ENCODE results near the gene CHD3. TPM values are rescaled to one million over a fixed set of nuclear protein-coding genes. Genes with fewer than 3 reads are reported as not detected.
A peak's percentile ranks its signal among the peaks of the same experiment; 100 is the strongest.

The CHD3 gene
- total RNA-seq, 2 donors from 2014 or later = 17.6 to 44.7 TPM

DNA sequence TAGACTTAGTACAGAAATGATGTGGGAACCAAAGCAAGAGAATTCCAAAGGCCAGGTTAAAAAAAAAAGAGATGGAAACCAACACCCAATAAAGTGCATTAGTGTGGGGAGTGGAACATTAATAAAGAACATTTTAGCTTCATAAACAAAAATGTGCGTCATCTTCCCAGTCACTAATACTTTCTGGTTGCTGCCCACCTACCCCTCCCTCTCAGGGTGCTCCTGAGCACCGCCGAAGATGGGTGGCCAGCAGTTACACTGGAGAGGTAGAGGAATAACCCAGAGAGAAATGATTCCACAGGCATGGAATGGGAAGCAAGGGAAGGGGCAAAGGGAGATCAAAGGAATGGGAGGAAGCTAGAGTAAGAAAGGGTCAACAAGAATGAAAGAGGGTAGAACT, 6.0 kb upstream of the CHD3 start:
- H3K36me3 ChIP-seq = no peaks in the 10 kb centered on the region
- H3K9me3 ChIP-seq = no peaks in the 10 kb centered on the region
- no peak for DNase-seq (ENCODE audit: low spot score)
- no peaks in the 10 kb centered on the region for H3K27me3 ChIP-seq
- H3K27ac ChIP-seq = peak overlapping the region in 1 of 2 donors; percentile 9
- TF ChIP-seq, protein P1, sequence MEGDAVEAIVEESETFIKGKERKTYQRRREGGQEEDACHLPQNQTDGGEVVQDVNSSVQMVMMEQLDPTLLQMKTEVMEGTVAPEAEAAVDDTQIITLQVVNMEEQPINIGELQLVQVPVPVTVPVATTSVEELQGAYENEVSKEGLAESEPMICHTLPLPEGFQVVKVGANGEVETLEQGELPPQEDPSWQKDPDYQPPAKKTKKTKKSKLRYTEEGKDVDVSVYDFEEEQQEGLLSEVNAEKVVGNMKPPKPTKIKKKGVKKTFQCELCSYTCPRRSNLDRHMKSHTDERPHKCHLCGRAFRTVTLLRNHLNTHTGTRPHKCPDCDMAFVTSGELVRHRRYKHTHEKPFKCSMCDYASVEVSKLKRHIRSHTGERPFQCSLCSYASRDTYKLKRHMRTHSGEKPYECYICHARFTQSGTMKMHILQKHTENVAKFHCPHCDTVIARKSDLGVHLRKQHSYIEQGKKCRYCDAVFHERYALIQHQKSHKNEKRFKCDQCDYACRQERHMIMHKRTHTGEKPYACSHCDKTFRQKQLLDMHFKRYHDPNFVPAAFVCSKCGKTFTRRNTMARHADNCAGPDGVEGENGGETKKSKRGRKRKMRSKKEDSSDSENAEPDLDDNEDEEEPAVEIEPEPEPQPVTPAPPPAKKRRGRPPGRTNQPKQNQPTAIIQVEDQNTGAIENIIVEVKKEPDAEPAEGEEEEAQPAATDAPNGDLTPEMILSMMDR (IDR thresholded peaks at IDR 0.05) = no peak
- no peak overlapping the region for H3K4me3 ChIP-seq
- H3K4me1 ChIP-seq = peaks cover 0 to 31% of the 10 kb centered on the region in 2 donors

DNA sequence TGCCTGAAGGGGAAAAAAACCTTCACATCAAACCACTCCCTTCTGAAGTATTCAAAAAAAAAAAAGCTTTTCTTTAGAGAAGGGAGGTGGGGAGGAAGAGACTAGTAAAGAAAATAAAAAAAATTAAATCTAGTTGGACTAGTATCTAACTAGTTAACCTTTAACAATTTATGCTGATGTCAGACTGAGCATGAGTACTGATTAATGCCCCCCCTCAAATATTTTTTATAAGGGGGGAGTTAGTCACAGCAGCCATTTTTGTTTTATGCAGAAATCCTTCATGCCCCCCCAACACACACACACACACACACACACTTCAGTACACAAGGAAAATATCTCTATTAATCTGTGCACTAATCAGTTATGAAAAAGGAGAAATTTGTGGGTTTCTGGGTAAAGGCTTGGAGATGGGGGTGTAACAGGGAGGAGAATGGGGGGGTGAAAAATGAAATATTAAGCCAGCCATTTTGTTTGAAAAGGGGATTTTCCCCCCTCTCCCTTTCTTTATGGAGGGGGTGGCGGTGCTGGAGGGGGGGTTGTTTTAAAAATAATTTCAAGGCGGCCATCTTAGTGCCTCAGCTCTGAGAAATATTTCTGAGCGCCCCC, 4.7 kb upstream of the CHD3 start:
- Histone ChIP-seq H3K27me3 (no peaks in the 10 kb centered on the region), H3K4me3 (peak overlapping the region; percentile 82 to 87), H3K4me1 (peaks cover 0 to 43% of the 10 kb centered on the region in 2 donors), H3K27ac (peak overlapping the region; percentile 62 to 75), H3K9me3 (no peaks in the 10 kb centered on the region), H3K36me3 (no peaks in the 10 kb centered on the region)
- TF ChIP-seq, protein P1 (IDR thresholded peaks at IDR 0.05) = no peak
- DNase-seq (ENCODE audit: low spot score) = no peak

DNA sequence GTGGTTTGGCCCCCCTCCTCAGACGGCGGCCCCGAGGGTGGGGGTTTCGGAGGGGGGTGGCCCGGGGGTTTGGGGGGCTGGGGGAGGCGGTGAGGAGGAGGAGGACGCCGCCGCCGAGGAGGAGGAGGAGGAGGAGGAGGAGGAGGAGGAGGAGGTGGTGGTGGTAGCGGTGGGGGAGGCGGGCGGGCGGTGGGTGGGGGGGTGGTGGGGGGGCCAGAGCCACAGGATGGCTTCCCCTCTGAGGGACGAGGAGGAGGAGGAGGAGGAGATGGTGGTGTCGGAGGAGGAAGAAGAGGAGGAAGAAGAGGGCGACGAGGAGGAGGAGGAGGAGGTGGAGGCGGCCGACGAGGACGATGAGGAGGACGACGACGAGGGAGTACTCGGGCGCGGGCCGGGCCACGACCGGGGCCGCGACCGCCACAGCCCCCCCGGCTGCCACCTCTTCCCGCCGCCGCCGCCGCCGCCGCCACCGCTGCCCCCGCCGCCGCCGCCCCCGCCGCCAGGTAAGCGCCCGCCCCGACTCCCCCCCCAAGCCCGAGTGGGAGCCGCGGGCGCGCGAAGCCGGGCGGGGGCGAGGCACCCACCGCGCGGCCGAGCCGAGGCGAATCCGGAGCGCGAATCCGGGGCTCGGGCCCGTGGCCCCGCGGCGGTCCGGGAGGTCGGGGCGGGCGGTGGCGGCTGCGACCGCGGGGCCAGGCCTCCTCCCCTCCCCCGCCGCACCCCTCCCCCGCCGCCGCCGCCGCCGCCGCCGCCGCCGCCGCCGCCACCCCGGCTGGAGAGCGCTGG, 3.8 kb upstream of the CHD3 start:
- no peak for DNase-seq (ENCODE audit: low spot score)
- Histone ChIP-seq H3K27me3 (no peaks in the 10 kb centered on the region), H3K4me3 (peak overlapping the region; percentile 82 to 87), H3K9me3 (no peaks in the 10 kb centered on the region), H3K36me3 (no peaks in the 10 kb centered on the region), H3K27ac (peak overlapping the region; percentile 88 to 90), H3K4me1 (peaks cover 0 to 52% of the 10 kb centered on the region in 2 donors)
- TF ChIP-seq, protein P1 (IDR thresholded peaks at IDR 0.05) = no peak

DNA sequence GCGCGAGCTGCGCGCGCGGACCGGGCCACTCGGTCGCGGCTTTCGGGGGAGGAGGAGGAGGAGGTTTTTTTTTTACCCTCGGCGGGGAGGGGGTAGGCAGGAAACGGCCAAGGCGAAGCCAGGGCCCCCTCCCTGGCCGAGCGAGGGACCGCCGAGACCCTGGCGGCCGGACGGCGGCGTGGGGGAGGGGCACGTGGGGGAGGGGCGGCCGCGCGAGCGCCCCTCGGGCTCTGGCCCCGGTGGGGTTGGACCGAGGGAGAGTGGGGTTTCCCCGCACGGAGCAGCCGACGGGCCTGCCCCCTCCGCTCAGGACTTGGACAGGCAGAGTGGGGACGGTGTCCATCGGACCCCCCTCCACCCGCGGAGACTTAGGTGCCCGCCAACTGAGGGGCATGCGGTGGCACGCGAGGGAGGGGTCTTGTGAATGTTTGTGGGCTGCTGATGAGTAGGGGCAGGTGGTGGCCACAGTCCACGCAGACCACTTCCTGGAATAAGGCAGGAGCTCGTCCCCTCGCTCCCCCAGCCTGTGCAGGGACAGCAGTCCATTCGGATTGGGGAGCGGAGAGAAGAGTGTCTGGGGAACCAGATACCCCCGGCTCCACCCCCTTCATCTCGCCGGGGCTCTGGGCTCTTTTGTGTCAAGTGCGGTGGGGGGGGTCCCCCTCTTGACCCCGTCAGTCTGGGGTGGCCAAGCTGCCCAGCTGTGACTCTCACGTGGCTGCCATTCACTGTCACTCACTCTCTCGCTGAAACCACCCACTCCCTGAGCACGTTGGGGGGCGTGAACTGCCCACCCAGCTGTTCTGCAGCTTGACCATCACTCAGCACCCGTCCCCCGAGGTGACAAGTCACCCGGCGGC, 3.0 kb upstream of the CHD3 start:
- H3K4me3 ChIP-seq = peak overlapping the region; percentile 82 to 87
- TF ChIP-seq, protein P1 (IDR thresholded peaks at IDR 0.05) = no peak
- H3K27ac ChIP-seq = peak overlapping the region; percentile 88 to 90
- H3K27me3 ChIP-seq = no peaks in the 10 kb centered on the region
- H3K9me3 ChIP-seq = no peaks in the 10 kb centered on the region
- peaks cover 0 to 57% of the 10 kb centered on the region in 2 donors for H3K4me1 ChIP-seq
- H3K36me3 ChIP-seq = no peaks in the 10 kb centered on the region
- peak; percentile 62 for DNase-seq (ENCODE audit: low spot score)

DNA sequence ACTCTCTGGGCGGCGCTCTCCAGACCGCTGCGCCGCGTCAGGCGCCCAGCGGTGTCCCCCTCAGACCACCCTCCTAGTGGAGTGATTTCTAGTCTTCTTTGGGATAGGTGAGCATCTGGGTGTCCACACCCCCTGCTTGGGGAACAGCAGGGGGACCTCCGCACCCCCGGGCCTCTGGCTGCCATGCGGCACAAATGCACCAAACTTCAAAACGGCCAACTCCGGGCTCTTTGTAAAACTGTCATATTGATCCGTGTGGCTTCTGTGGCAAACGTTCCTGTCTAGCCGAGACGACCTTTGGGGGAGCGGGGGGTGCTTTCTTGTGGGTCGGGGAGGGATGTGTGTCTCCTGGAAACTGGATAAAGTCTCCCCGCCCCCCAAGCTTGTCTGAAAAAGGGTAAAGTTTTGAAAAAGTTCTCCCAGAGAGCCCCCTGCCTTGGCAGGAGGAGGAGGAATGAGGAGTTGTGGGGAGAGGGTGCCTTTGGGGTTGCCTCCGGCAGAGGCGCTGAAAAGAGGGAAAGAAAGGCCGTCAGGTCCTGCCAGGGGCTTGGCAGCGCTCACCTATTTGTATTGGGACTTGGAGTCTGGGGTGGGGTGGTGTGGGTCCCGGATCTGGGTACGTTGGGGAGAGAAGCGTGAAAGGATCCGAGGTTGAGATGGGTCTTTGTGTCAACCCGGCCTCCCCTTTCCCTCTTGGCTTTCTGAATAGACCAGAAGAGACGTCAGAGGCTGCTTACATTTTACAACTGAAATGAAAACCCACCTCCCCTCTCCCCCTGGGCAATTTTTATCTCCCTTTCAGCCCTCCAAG, 2.2 kb upstream of the CHD3 start:
- peak overlapping the region; percentile 82 to 87 for H3K4me3 ChIP-seq
- H3K36me3 ChIP-seq = no peaks in the 10 kb centered on the region
- TF ChIP-seq, protein P1 (IDR thresholded peaks at IDR 0.05) = no peak
- peak; percentile 61 for DNase-seq (ENCODE audit: low spot score)
- H3K9me3 ChIP-seq = no peaks in the 10 kb centered on the region
- peak overlapping the region; percentile 88 to 90 for H3K27ac ChIP-seq
- H3K4me1 ChIP-seq = peaks cover 0 to 54% of the 10 kb centered on the region in 2 donors
- no peaks in the 10 kb centered on the region for H3K27me3 ChIP-seq

All from right atrium auricular region (tissue), 2 donors.